HL-60 (cell line): ENCODE data around the gene RTN3.

Experiments used
- CTCF ChIP-seq: IDR thresholded peaks from one replicate; pipeline ENCODE4 v1.5.1; 2011; ENCODE audit warnings: low read length, control low read depth, inconsistent platforms; ENCODE audit not compliant: insufficient read depth
- GABPA ChIP-seq: IDR thresholded peaks from 2 replicates; pipeline ENCODE4 v1.6.1; 2012; ENCODE audit warnings: low read depth
- POLR2AphosphoS5 ChIP-seq: IDR thresholded peaks from 2 replicates; pipeline ENCODE4 v1.6.1; 2012; ENCODE audit warnings: low read depth

- TF ChIP-seq GABPA (no peak), CTCF (no peak), POLR2AphosphoS5 (no peak)
Measured at GRCh38 chr11:63694596-63694995, 13.3 kb downstream of the RTN3 start.
